Left ventricle myocardium inferior (tissue), 1 donor: ENCODE measurements around the gene DNAH8. TPM values are rescaled to one million over a fixed set of nuclear protein-coding genes. Genes with fewer than 3 reads are reported as not detected.

Experiments
- DNase-seq: peaks from one replicate; pipeline ENCODE4 v3.0.0-alpha.2; 2020
- H3K27ac ChIP-seq: fragments of 200-600 bp; replicated peaks from 2 replicates; pipeline ENCODE4 v1.8.0; 2021
- H3K27me3 ChIP-seq: fragments of 200-600 bp; 2 replicates; pipeline ENCODE4 v1.8.0; 2021; ENCODE audit warnings: low read depth
- H3K36me3 ChIP-seq: fragments of 200-600 bp; 2 replicates; pipeline ENCODE4 v1.8.0; 2021
- H3K4me1 ChIP-seq: fragments of 200-600 bp; 2 replicates; pipeline ENCODE4 v1.8.0; 2021
- H3K4me3 ChIP-seq: fragments of 200-600 bp; 2 replicates; pipeline ENCODE4 v1.8.0; 2021; ENCODE audit warnings: mild to moderate bottlenecking, moderate library complexity
- H3K9me3 ChIP-seq: fragments of 200-600 bp; replicated peaks from 2 replicates; pipeline ENCODE4 v1.8.0; 2021
- CTCF ChIP-seq: fragments of 200-600 bp; IDR thresholded peaks from 2 replicates; pipeline ENCODE4 v1.8.0; 2021; ENCODE audit warnings: antibody characterized with exemption, mild to moderate bottlenecking, borderline replicate concordance
- intact Hi-C: fragments of 100-400 bp; cut with micrococcal nuclease; formaldehyde crosslinking; loops from one replicate; pipeline ENCODE4 v1.11.0; 2022
- total RNA-seq: library from RNA; stranded (reverse); fragmentation: NEBNext Ultra II Directional; extraction: Animal tissue kit (Norgen Biotek cat#: 25700); gene quantifications from one replicate; pipeline ENCODE4 v1.2.1, GENCODE V29; 2021
- donor health status: DM: no; HTN: yes; CAD: no; lungs with severe emphysema.

The DNAH8 gene
- total RNA-seq, 1 donor from 2014 or later = 0.03 TPM

- Histone ChIP-seq H3K27ac (no peak overlapping the region), H3K9me3 (no peaks in the 10 kb centered on the region), H3K36me3 (no peaks in the 10 kb centered on the region), H3K4me3 (no peak overlapping the region), H3K27me3 (peaks cover 6% of the 10 kb centered on the region), H3K4me1 (peaks cover 13% of the 10 kb centered on the region)
- intact Hi-C loops = no loop called here
- no peak for TF ChIP-seq CTCF
- no peak for DNase-seq
Measured at GRCh38 chr6:39016839-39017546, 301.9 kb downstream of the DNAH8 start.

- no peaks in the 10 kb centered on the region for H3K9me3 ChIP-seq
- peaks cover 13% of the 10 kb centered on the region for H3K4me1 ChIP-seq
- TF ChIP-seq CTCF = no peak
- no peak overlapping the region for H3K4me3 ChIP-seq
- H3K36me3 ChIP-seq = no peaks in the 10 kb centered on the region
- H3K27ac ChIP-seq = peak overlapping the region; percentile 8
- H3K27me3 ChIP-seq = peaks cover 6% of the 10 kb centered on the region
- DNase-seq = no peak
- intact Hi-C loops = no loop called here
Measured at GRCh38 chr6:39017547-39017880, 302.4 kb downstream of the DNAH8 start.

- H3K27me3 ChIP-seq = peaks cover 6% of the 10 kb centered on the region
- no peak for TF ChIP-seq CTCF
- H3K27ac ChIP-seq = peak overlapping the region; percentile 8
- H3K36me3 ChIP-seq = no peaks in the 10 kb centered on the region
- intact Hi-C loops = no loop called here
- no peak for DNase-seq
- peaks cover 13% of the 10 kb centered on the region for H3K4me1 ChIP-seq
- H3K4me3 ChIP-seq = no peak overlapping the region
- H3K9me3 ChIP-seq = no peaks in the 10 kb centered on the region
Measured at GRCh38 chr6:39018103-39018502, 303.0 kb downstream of the DNAH8 start.

GRCh38 chr6:39020136-39020535, 305.0 kb downstream of the DNAH8 start:
- Histone ChIP-seq H3K4me1 (peaks cover 13% of the 10 kb centered on the region), H3K27me3 (peaks cover 6% of the 10 kb centered on the region), H3K9me3 (no peaks in the 10 kb centered on the region), H3K4me3 (no peak overlapping the region), H3K36me3 (no peaks in the 10 kb centered on the region), H3K27ac (no peak overlapping the region)
- DNase-seq = no peak
- intact Hi-C loops = no loop called here
- no peak for TF ChIP-seq CTCF

- H3K27me3 ChIP-seq = peaks cover 6% of the 10 kb centered on the region
- H3K4me1 ChIP-seq = peaks cover 13% of the 10 kb centered on the region
- intact Hi-C loops = no loop called here
- TF ChIP-seq CTCF = no peak
- no peaks in the 10 kb centered on the region for H3K36me3 ChIP-seq
- H3K9me3 ChIP-seq = no peaks in the 10 kb centered on the region
- no peak overlapping the region for H3K27ac ChIP-seq
- H3K4me3 ChIP-seq = no peak overlapping the region
- no peak for DNase-seq
Measured at GRCh38 chr6:39021041-39021440, 305.9 kb downstream of the DNAH8 start.
